Measurements from ENCODE around the gene ME3.
"Not testable (repeated sequence)": the region's sequence is repeated elsewhere in the genome, so short reads cannot be mapped to it uniquely, and the experiment has no call there.

The ME3 gene

GRCh38 chr11:86623736-86624135 lies 48.7 kb downstream of the ME3 start:
- WGBS, 2 experiments = 91 to 98% methylated on average over 4 of the region's 4 CpGs
- Histone ChIP-seq H3K4me1 (ENCODE audit: control insufficient read depth, insufficient read depth, low read length) (no peaks in the 10 kb centered on the region), H3K36me3 (ENCODE audit: control insufficient read depth, insufficient read depth, low read length) (no peaks in the 10 kb centered on the region), H3K9me3 (ENCODE audit: control insufficient read depth, low read length) (no peaks in the 10 kb centered on the region), H3K27me3 (ENCODE audit: control insufficient read depth, insufficient read depth, low read length, poor library complexity, severe bottlenecking) (no peaks in the 10 kb centered on the region), H3K4me3 (ENCODE audit: insufficient read depth, low read depth, low read length) (no peak overlapping the region), H3K27ac (ENCODE audit: insufficient read depth, low read depth, low read length, poor library complexity, severe bottlenecking) (no peak overlapping the region)

GRCh38 chr11:86623041-86623621 lies 49.3 kb downstream of the ME3 start:
- no peaks in the 10 kb centered on the region for H3K9me3 ChIP-seq (ENCODE audit: control insufficient read depth, low read length)
- no peaks in the 10 kb centered on the region for H3K36me3 ChIP-seq (ENCODE audit: control insufficient read depth, insufficient read depth, low read length)
- H3K27ac ChIP-seq (ENCODE audit: insufficient read depth, low read depth, low read length, poor library complexity, severe bottlenecking) = no peak overlapping the region
- no peaks in the 10 kb centered on the region for H3K4me1 ChIP-seq (ENCODE audit: control insufficient read depth, insufficient read depth, low read length)
- H3K27me3 ChIP-seq (ENCODE audit: control insufficient read depth, insufficient read depth, low read length, poor library complexity, severe bottlenecking) = no peaks in the 10 kb centered on the region
- WGBS, 2 experiments = 66 to 75% methylated on average over 4 of the region's 4 CpGs
- no peak overlapping the region for H3K4me3 ChIP-seq (ENCODE audit: insufficient read depth, low read depth, low read length)

GRCh38 chr11:86621854-86622253 lies 50.6 kb downstream of the ME3 start:
- H3K27me3 ChIP-seq (ENCODE audit: control insufficient read depth, insufficient read depth, low read length, poor library complexity, severe bottlenecking) = no peaks in the 10 kb centered on the region
- H3K4me3 ChIP-seq (ENCODE audit: insufficient read depth, low read depth, low read length) = no peak overlapping the region
- no peaks in the 10 kb centered on the region for H3K9me3 ChIP-seq (ENCODE audit: control insufficient read depth, low read length)
- no peaks in the 10 kb centered on the region for H3K4me1 ChIP-seq (ENCODE audit: control insufficient read depth, insufficient read depth, low read length)
- H3K27ac ChIP-seq (ENCODE audit: insufficient read depth, low read depth, low read length, poor library complexity, severe bottlenecking) = no peak overlapping the region
- no peaks in the 10 kb centered on the region for H3K36me3 ChIP-seq (ENCODE audit: control insufficient read depth, insufficient read depth, low read length)
- WGBS, 2 experiments = 96 to 97% methylated on average over 3 of the region's 3 CpGs

GRCh38 chr11:86620891-86621521 lies 51.4 kb downstream of the ME3 start:
- Histone ChIP-seq H3K36me3 (ENCODE audit: control insufficient read depth, insufficient read depth, low read length) (no peaks in the 10 kb centered on the region), H3K27ac (ENCODE audit: insufficient read depth, low read depth, low read length, poor library complexity, severe bottlenecking) (no peak overlapping the region), H3K4me1 (ENCODE audit: control insufficient read depth, insufficient read depth, low read length) (no peaks in the 10 kb centered on the region), H3K4me3 (ENCODE audit: insufficient read depth, low read depth, low read length) (no peak overlapping the region), H3K27me3 (ENCODE audit: control insufficient read depth, insufficient read depth, low read length, poor library complexity, severe bottlenecking) (no peaks in the 10 kb centered on the region), H3K9me3 (ENCODE audit: control insufficient read depth, low read length) (no peaks in the 10 kb centered on the region)
- 90 to 93% methylated on average over 2 of the region's 2 CpGs for WGBS, 2 experiments

- not testable (repeated sequence) for H3K27me3 ChIP-seq (ENCODE audit: control insufficient read depth, insufficient read depth, low read length, poor library complexity, severe bottlenecking); H3K9me3 ChIP-seq (ENCODE audit: control insufficient read depth, low read length); H3K27ac ChIP-seq (ENCODE audit: insufficient read depth, low read depth, low read length, poor library complexity, severe bottlenecking); H3K36me3 ChIP-seq (ENCODE audit: control insufficient read depth, insufficient read depth, low read length); H3K4me3 ChIP-seq (ENCODE audit: insufficient read depth, low read depth, low read length); H3K4me1 ChIP-seq (ENCODE audit: control insufficient read depth, insufficient read depth, low read length)
- WGBS, 2 experiments = 78 to 90% methylated on average over 2 of the region's 3 CpGs
These were observed 53.0 kb downstream of the ME3 start for GRCh38 chr11:86619428-86619827.

- H3K27me3 ChIP-seq (ENCODE audit: control insufficient read depth, insufficient read depth, low read length, poor library complexity, severe bottlenecking) = no peaks in the 10 kb centered on the region
- no peak overlapping the region for H3K4me3 ChIP-seq (ENCODE audit: insufficient read depth, low read depth, low read length)
- no peaks in the 10 kb centered on the region for H3K4me1 ChIP-seq (ENCODE audit: control insufficient read depth, insufficient read depth, low read length)
- no peaks in the 10 kb centered on the region for H3K36me3 ChIP-seq (ENCODE audit: control insufficient read depth, insufficient read depth, low read length)
- peaks cover 3% of the 10 kb centered on the region for H3K9me3 ChIP-seq (ENCODE audit: control insufficient read depth, low read length)
- no peak overlapping the region for H3K27ac ChIP-seq (ENCODE audit: insufficient read depth, low read depth, low read length, poor library complexity, severe bottlenecking)
These were observed 54.9 kb downstream of the ME3 start for GRCh38 chr11:86617502-86617901.

- H3K36me3 ChIP-seq (ENCODE audit: control insufficient read depth, insufficient read depth, low read length) = no peaks in the 10 kb centered on the region
- H3K4me1 ChIP-seq (ENCODE audit: control insufficient read depth, insufficient read depth, low read length) = peaks cover 6% of the 10 kb centered on the region
- no peak overlapping the region for H3K4me3 ChIP-seq (ENCODE audit: insufficient read depth, low read depth, low read length)
- H3K9me3 ChIP-seq (ENCODE audit: control insufficient read depth, low read length) = peaks cover 3% of the 10 kb centered on the region
- H3K27ac ChIP-seq (ENCODE audit: insufficient read depth, low read depth, low read length, poor library complexity, severe bottlenecking) = no peak overlapping the region
- no peaks in the 10 kb centered on the region for H3K27me3 ChIP-seq (ENCODE audit: control insufficient read depth, insufficient read depth, low read length, poor library complexity, severe bottlenecking)
These were observed 56.9 kb downstream of the ME3 start for GRCh38 chr11:86615487-86615886.

GRCh38 chr11:86610559-86611341 lies 61.7 kb downstream of the ME3 start:
- no peak overlapping the region for H3K27ac ChIP-seq (ENCODE audit: insufficient read depth, low read depth, low read length, poor library complexity, severe bottlenecking)
- WGBS, 2 experiments = 24 to 30% methylated on average over 4 of the region's 5 CpGs
- peaks cover 9% of the 10 kb centered on the region for H3K4me1 ChIP-seq (ENCODE audit: control insufficient read depth, insufficient read depth, low read length)
- no peak overlapping the region for H3K4me3 ChIP-seq (ENCODE audit: insufficient read depth, low read depth, low read length)
- no peaks in the 10 kb centered on the region for H3K27me3 ChIP-seq (ENCODE audit: control insufficient read depth, insufficient read depth, low read length, poor library complexity, severe bottlenecking)
- peaks cover 3% of the 10 kb centered on the region for H3K9me3 ChIP-seq (ENCODE audit: control insufficient read depth, low read length)
- no peaks in the 10 kb centered on the region for H3K36me3 ChIP-seq (ENCODE audit: control insufficient read depth, insufficient read depth, low read length)

GRCh38 chr11:86608251-86608799 lies 64.1 kb downstream of the ME3 start:
- Histone ChIP-seq H3K9me3 (ENCODE audit: control insufficient read depth, low read length) (no peaks in the 10 kb centered on the region), H3K4me3 (ENCODE audit: insufficient read depth, low read depth, low read length) (no peak overlapping the region), H3K27ac (ENCODE audit: insufficient read depth, low read depth, low read length, poor library complexity, severe bottlenecking) (no peak overlapping the region), H3K4me1 (ENCODE audit: control insufficient read depth, insufficient read depth, low read length) (peaks cover 9% of the 10 kb centered on the region), H3K27me3 (ENCODE audit: control insufficient read depth, insufficient read depth, low read length, poor library complexity, severe bottlenecking) (no peaks in the 10 kb centered on the region), H3K36me3 (ENCODE audit: control insufficient read depth, insufficient read depth, low read length) (no peaks in the 10 kb centered on the region)
- WGBS, 2 experiments = 52% methylated on average over 7 of the region's 7 CpGs

- Histone ChIP-seq H3K27me3 (ENCODE audit: control insufficient read depth, insufficient read depth, low read length, poor library complexity, severe bottlenecking) (no peaks in the 10 kb centered on the region), H3K4me1 (ENCODE audit: control insufficient read depth, insufficient read depth, low read length) (peaks cover 9% of the 10 kb centered on the region), H3K27ac (ENCODE audit: insufficient read depth, low read depth, low read length, poor library complexity, severe bottlenecking) (no peak overlapping the region), H3K36me3 (ENCODE audit: control insufficient read depth, insufficient read depth, low read length) (no peaks in the 10 kb centered on the region), H3K4me3 (ENCODE audit: insufficient read depth, low read depth, low read length) (no peak overlapping the region), H3K9me3 (ENCODE audit: control insufficient read depth, low read length) (no peaks in the 10 kb centered on the region)
- WGBS, 2 experiments = 86 to 94% methylated on average over 1 of the region's 1 CpG
These were observed 65.5 kb downstream of the ME3 start for GRCh38 chr11:86606836-86607481.

Measured in ectodermal cell (in vitro differentiated cells).